NCI-H526 (cell line): Measurements from ENCODE around the gene UGT1A8.

Experiments used
- DNase-seq, 2 experiments: peaks; one replicate each; lab custom pipeline; 2025; lab: John Stamatoyannopoulos, UW

UGT1A8 gene

DNA sequence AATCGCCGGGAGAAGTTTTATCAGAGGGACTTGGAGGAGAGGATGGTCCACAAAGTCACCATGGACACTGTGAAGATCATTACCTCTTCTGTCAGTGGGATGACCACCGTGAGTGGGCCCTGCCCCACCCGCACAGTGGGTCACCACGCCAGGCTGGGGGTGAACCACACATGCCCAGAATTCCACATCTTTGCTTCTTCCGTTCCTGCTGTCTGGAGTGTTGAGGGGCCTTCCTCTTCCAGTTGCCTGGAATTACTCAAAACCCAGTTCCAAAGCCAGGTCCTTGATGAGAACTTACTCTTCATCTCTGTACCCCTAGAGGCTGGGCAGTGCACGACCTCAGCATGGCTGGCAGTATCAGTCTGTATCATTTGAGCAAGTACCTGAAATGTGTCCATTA, 182.8 kb downstream of the UGT1A8 start:
- no peak for DNase-seq

GRCh38 chr2:233801357-233802131, 184.1 kb downstream of the UGT1A8 start:
- DNase-seq = no peak

DNA sequence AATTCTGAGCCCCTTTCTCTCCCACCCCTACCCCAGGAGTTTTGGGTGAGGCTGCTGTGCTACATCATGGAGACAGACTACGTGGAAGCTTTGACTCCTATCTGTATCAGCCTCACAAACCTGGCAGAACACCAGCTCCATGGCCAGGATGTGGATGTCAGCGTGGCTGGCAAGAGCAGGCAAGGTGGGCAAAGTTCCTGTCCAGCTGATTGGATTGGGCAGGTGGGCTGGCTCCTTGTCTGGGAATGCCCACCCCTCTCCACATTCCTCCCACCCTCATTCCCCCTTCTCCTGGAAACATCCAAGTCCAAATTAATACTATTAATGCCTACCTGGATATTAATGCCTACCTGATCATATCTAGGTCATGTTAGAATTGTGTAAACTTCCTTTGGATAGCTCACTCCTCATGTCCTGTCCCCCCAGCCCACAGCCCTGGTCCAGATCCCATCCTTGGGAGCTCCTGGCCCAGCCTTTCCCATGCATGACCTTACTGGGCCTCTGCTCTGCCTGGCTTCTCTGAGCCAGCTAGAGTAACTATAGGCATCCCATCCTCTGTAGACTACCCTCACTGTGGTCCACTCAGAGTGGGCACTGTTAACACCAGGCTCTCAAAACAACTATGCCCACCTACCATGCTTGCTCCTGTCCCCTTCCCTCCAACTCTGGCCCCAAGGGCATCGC, 184.8 kb downstream of the UGT1A8 start:
- no peak for DNase-seq

DNA sequence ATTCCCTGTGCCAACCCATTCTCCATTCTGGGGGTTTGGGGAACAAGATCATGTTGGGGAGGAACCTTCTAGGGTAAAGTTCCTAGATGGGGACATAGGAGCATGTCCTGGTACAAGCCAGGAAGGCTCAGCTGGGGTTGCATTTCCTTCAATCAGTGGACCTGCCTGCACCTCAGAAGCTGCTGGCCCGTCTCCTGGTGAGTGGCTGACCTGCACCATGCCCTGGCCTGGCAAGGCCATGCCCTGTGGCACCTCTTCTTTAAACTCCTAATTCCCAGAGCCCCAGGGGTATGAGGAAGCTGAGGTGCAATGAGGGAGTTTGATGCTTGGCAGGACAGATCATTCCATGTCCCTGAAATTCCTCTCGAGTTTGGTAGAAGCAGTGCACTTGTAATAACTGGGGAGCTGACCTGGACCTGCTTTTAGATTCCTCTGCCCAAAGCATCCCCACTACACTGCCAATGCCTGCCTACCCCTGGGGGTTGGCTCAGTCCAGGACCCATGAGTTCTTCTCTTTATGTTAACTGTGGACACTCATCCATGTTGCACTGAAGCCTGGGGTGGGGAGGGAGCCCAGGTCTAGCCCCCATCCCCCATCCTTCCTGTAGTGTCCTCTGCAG, 186.0 kb downstream of the UGT1A8 start:
- DNase-seq = no peak

DNA sequence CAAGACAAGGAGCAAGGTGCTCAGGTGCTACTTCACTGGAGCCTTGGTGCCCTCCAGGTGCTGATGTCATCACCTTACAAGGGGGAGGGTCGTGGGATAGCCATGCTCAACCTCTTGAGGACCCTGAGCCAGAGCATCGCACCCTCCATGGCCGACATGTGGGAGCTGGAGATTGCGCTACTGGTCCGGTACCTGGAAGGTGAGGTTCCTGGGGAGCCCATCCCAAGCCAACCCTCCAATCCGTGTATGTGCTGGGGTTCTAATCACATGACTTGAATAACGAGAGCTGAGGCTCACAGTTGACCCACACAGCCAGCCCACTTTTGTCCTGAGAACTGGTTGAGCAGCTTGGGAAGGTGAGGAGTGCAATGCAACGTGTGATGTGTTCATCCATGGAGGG, 186.6 kb downstream of the UGT1A8 start:
- DNase-seq = no peak

DNA sequence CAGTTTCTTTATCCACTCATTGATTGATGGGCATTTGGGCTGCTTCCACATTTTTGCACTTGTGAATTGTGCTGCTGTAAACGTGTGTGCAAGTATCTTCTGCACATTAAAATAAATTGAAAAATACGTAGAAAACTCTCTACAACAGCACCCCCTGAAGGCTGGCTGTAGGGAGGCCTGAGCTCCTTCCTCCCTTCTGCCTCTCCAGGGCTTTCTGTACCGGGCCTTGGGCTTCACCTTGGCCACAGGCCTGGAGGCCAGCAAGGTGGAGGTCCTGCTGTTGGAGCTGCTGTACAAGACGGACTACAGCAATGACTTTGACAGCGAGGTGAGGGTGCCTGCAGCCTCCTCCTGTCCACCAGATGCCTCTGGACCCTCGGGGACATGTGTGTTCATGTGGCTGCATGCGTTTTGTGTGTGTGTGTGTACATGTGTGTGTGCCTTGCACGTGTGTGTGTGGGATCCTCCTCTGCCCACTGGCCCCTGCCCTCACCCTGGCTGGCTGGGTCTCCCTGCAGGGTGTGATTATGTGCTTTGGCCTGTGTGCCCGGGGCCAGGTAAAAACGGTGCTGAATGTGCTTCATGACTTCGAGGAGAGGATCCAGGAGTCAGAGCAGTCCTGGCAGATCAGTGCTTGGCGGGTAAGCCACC, 189.9 kb downstream of the UGT1A8 start:
- no peak for DNase-seq

GRCh38 chr2:233807966-233808935, 190.8 kb downstream of the UGT1A8 start:
- no peak for DNase-seq

- DNase-seq = no peak
Measured at GRCh38 chr2:233810385-233810784, 193.0 kb downstream of the UGT1A8 start.

- DNase-seq = no peak
Measured at GRCh38 chr2:233811087-233811486, 193.7 kb downstream of the UGT1A8 start.

DNA sequence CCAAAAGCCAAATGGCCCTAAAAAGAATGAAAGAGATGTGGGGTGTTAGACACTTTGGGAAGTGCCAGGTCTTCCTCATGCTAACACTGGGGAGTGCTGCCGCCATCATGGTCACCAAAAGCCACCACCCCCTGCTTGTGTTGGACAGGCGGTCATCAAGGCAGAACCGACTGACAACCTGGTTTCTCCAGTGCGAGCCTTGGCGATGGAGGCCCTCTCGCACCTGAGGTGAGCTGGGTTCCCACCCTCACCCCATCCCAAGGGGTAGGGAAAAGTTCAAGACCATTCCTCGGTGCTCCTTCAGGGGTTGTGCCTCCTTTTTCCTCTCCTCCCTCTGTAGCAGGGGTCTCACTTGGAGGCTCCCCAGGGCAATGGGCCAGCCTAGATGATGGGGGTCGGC, 194.3 kb downstream of the UGT1A8 start:
- no peak for DNase-seq

- no peak for DNase-seq
Measured at GRCh38 chr2:233813236-233814055, 196.0 kb downstream of the UGT1A8 start.

DNA sequence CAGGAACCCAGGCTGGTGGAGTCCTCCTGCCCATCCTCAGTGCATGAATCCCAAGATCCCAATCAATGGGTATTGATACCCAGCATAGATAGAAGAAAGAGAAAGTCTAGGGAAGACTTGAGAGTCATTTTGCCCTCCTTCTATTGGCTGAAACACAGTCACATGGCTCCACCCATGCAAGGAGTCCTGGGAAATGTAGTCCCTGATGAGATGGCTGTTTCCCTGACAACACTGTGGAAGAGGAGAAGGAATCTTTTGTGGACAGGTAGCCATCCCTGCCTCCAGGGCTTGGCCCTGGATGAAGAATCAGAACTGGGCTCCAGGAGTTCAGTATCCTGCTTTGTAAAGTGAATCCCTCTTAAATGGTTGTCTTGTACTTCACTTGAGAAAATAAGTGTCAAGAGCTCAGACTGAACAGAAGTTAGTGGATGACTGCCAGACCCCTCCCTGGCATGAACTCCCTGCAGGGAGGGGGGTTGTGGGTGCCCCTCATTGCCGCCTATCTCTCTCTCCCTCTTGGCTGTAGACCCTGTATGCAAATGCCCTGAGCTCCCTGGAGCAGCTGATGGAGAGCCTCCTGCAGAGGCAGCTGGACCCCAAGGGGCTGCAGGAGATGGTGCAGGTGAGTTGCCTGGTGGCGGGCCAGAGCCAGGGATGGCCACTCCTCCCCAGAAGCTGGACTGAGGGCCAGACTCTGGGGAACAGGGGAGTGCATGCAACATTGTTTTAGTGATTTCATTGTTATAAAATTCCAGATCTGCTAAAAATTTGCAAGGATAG, 196.8 kb downstream of the UGT1A8 start:
- peak in 1 of 2 experiments; percentile 30 for DNase-seq

GRCh38 chr2:233815861-233816260, 198.4 kb downstream of the UGT1A8 start:
- no peak for DNase-seq

- DNase-seq = no peak
Measured at GRCh38 chr2:233816334-233816733, 198.9 kb downstream of the UGT1A8 start.

DNA sequence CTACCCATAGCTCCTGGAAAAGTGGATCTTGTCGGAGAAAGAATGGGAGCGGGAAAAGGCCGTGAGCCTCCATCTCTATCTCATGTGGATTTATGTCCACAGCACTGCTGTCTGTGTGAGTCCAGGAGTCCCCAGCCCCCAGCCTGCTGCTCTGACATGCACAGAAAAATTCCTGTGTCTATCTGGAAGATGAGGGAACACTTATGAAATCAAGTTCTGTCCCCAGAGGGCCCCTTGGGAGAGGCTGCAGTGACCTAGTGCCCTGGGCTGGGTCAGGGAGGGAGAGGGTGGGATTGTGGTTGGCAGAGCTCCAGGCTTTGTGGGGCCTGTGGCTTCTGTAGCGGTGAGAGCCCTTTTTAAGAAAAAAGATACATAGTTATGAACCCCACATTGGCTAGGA, 199.3 kb downstream of the UGT1A8 start:
- DNase-seq = no peak

GRCh38 chr2:233817361-233817911, 200.0 kb downstream of the UGT1A8 start:
- no peak for DNase-seq

GRCh38 chr2:233817995-233818638, 200.7 kb downstream of the UGT1A8 start:
- DNase-seq = no peak

DNA sequence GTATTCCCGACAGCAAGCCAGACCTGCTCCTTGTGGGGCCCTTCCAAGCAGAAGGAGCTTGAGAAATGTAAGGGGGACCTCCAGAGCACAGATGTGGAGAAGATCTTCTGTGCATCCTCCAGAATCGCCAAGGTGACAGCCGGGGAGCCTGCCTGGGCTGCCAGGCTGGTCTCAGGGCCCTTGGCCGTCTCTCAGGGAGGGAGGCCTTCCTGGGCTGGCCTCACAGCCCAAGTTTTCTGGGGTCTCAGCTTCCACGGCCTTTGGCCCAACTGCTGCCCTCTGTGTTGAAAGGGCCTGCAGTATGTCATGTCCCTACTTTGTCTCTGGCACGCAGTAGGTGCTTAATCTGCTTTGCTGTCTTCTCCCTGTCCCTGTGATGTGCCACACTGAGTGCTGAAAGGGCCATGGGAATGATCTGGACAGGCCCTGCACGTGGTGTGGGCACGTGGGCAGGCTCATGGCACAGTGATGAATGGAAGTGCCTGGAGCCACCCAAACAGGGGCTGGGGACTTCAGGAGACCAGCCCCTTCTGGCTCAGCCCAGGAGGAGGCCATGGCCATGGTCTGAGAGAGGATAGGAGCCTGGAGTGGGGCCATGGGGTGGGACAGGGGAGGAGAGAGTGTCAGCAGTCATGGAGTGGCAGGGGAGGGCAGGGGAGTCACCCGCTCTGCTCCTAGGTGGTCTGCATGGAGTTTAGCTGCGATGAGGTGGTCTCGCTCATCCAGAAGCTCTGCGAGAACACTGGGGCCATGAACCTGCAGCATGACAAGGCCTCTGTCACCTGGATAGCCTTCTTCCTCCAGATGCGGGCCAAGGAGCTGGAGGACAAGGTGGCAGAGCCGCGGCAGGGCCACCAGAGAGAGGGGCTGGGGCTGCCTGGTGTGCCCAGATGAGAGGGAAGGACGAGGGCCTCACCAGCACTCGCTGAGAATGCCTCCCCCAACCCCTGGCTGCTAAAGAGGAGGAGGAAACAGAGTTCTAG, 201.5 kb downstream of the UGT1A8 start:
- DNase-seq = no peak
